Right cardiac atrium (tissue), 5 donors: ENCODE data around the gene DEPP1. TPM values are rescaled to one million over a fixed set of nuclear protein-coding genes. Genes with fewer than 3 reads are reported as not detected.

Source experiments
- ATAC-seq, 2 donors: fragments of 200-7000 bp; cut with Tn5 transposase; one replicate each; pipeline versions ENCODE4 v1.8.0 to v1.9.1; 2020; ENCODE audit warnings: moderate library complexity in 2 of 2, mild to moderate bottlenecking in 1 of 2
- DNase-seq, 3 donors: peaks; one replicate each; pipeline ENCODE4 v3.0.0-alpha.2; 2020
- H3K27ac ChIP-seq: one replicate; pipeline ENCODE4 v1.5.1; 2013; ENCODE audit warnings: mild to moderate bottlenecking, low read length, control low read depth, moderate library complexity
- H3K27me3 ChIP-seq: one replicate; pipeline ENCODE4 v1.6.1; 2013; ENCODE audit not compliant: control insufficient read depth, insufficient read depth
- H3K4me1 ChIP-seq: one replicate; pipeline ENCODE4 v1.6.1; 2013; ENCODE audit warnings: low read length; ENCODE audit not compliant: control insufficient read depth, insufficient read depth
- H3K4me3 ChIP-seq: one replicate; pipeline ENCODE4 v1.5.1; 2013; ENCODE audit warnings: low read length, control low read depth
- H3K9me3 ChIP-seq: one replicate; pipeline ENCODE4 v1.6.1; 2013; ENCODE audit warnings: low read length; ENCODE audit not compliant: control insufficient read depth
- WGBS: extraction: QIAGEN DNeasy Blood & Tissue Kit; methylation state at CpG from one replicate; pipeline ENCODE4 v1.1.7; 2013; 5-methylcytosine and 5-hydroxymethylcytosine counted together
- intact Hi-C, 4 donors: fragments of 100-400 bp; cut with DNase I; formaldehyde crosslinking; loops; one replicate each; pipeline versions ENCODE4 v1.11.0 to v1.14.0; 2022 to 2023
- polyA plus RNA-seq: library from polyadenylated mRNA; stranded (reverse); fragments of 200-250 nt; gene quantifications from one replicate; pipeline ENCODE4 v1.2.3, GENCODE V29; 2013
- total RNA-seq, 4 donors: library from RNA; stranded (reverse); fragmentation: NEBNext Ultra II Directional; extraction: Animal tissue kit (Norgen Biotek cat#: 25700); gene quantifications; one replicate each; pipeline ENCODE4 v1.2.1, GENCODE V29; 2021
- donor health status: healthy with polysubstance abuse.
- donor health status: DM: no; HTN: yes; CAD: no.
- donor health status: DM: no; HTN: no; CAD: no.
- donor health status: DM: no; HTN: yes; CAD: no; lungs with severe emphysema.
- donor health status: DM: yes; HTN: yes; CAD: no.

Gene DEPP1
- total and polyA plus RNA-seq, 5 donors, result 18.8 to 43.8 (median 28.0) TPM

DNA sequence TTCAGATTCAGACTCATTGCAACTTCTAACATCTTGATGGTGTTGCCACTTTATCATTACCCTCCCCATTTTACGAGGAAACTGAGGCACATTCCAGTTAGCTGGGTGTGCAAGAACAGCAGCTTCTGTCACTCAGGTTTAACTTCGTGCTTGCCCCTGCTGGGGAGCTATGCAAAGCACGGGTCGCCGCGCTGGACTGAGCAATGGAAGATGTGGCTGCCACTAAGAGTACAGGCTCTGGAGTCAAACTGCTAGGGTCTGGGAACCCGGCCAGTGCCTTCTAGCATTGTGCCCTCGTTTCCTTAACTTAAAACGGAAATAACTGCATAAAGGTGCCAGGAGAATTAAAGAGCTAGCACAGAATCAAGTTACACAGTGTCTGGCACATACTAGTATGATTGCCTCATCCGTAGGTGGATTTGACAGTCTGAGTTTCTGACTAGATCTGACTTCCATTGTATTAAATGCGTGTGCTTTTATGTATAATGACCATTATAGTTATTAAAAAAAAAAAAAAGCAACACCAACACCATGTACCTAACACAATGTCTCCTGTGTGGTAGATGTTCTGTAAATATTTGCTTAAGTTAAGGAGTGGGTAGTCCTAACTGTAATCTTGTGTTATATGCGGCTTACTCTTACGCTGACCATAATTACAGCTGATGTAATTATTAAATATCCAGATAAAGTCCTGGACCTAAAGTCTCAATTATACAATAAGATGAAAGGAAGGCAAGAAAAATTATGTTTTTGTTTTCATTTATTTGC lies 23.0 kb upstream of the DEPP1 start:
- Histone ChIP-seq H3K9me3 (no peaks in the 10 kb centered on the region), H3K4me3 (peak overlapping the region; percentile 85), H3K4me1 (peaks cover 12% of the 10 kb centered on the region), H3K27ac (peak overlapping the region; percentile 98), H3K27me3 (no peaks in the 10 kb centered on the region)
- intact Hi-C loops, result no loop called here
- ATAC-seq, result peak; percentile 57 to 59
- DNase-seq, result peak; percentile 72 to 92 (median 87)
- 7% methylated on average over 13 of the region's 13 CpGs for WGBS

DNA sequence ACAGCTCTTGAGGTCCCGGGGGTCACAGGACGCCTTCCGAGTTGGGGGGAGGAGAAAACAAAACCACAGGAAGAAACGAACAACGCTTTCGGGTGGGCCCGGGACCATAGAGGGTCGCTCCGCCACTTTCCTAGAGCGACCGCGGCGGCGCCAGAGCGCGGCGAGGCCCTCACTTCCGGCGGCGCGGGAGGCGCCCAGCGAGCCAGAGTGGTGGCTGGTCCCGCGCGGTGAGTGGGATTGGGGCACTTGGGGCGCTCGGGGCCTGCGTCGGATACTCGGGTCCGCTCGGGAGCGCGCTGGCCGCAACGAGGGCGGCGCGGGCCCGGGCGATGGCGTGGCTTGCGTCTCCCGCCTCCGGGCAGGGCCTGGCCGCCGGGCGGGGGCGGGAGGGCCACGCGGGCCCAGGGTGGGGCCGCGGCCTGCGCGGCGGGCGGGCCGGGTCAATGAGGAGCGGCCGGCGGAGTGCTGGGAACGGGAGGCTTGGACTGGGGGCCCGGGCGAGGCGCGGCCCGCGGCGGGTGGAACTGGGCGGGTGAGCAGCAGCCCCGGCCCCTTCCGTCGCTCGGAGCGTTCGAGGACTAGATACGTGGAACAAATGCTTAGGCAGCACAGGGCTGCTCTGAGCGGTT lies 22.3 kb upstream of the DEPP1 start, which contains the start of gene ZNF22:
TSS of gene ZNF22 (plus strand) at position 172 of the 629 bp plus-strand sequence. CDS start 2,446 bp downstream, outside the sequence.
- DNase-seq, result peak; percentile 73 to 91 (median 91)
- intact Hi-C loops, result no loop called here
- peaks cover 17% of the 10 kb centered on the region for H3K4me1 ChIP-seq

DNA sequence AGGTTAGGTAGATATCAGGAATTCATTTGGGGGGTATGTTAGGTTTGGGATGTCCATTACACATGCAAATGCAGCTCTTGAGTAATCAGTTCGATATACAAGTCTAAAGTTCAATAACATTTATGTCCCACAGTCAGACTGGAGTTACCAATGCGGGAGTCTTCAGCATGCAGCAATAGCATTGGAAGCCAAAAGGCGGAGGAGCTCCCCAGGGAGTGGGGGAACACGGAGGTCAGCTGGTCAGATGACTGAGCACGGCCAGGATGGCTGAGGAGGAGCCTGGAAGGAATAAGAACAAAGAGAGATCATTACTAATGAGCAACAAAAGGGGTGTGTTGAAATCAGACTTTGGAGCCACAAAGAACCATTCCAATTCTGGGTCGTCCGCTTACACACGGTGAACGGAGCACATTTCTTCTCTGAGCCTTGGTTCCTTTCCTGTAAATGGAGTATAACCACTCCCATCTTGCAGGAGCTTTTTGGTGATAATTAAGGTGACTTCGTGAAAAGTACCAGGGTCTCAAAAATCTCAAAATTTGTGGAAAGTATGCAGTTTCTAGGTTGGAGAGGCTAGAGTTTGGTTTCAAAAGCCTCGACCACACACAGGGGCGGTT lies 21.6 kb upstream of the DEPP1 start:
- peak overlapping the region; percentile 98 for H3K27ac ChIP-seq
- ATAC-seq, result peak; percentile 49 to 71
- intact Hi-C loops, result no loop called here
- H3K9me3 ChIP-seq, result no peaks in the 10 kb centered on the region
- H3K27me3 ChIP-seq, result no peaks in the 10 kb centered on the region
- peak overlapping the region; percentile 85 for H3K4me3 ChIP-seq
- peak; percentile 92 to 94 (median 93) for DNase-seq
- WGBS, result 28% methylated on average over 12 of the region's 12 CpGs
- H3K4me1 ChIP-seq, result peaks cover 17% of the 10 kb centered on the region

More for the DNA sequence above, 22.3 kb upstream of the DEPP1 start, which contains the start of gene ZNF22:
- Histone ChIP-seq H3K27me3 (no peaks in the 10 kb centered on the region), H3K27ac (peak within 1 kb of the TSS; percentile 98), H3K4me3 (peak within 1 kb of the TSS; percentile 85), H3K9me3 (no peaks in the 10 kb centered on the region)
- WGBS, result under 1% methylated on average over 79 of the region's 79 CpGs
- peak; percentile 73 to 74 for ATAC-seq

DNA sequence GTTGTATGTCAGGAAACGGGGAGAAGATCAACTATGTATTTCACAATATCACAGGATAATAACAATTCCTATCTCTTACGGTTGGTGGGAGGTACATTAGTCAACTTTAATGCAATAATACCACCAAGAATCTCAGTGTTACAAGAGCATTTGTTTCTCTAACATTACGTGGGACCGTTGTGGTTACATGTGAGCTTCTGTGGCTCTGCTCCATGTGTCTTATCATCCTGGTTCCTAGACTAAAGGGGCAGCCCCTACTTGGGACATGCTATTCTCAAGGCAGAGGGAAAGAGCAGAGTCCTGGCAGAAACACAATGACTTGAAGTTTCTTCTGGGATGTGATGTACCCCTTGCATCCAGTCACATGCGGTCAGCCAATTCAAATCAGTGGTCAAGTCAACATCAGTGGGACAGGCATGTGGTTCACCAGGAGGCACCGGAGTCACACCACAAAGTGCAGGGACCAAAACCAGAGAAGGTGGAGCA lies 19.6 kb upstream of the DEPP1 start:
- DNase-seq, result peak; percentile 22 to 46 (median 24)
- no peak overlapping the region for H3K4me3 ChIP-seq
- no peaks in the 10 kb centered on the region for H3K27me3 ChIP-seq
- intact Hi-C loops, result no loop called here
- peak in 1 of 2 donors; percentile 8 for ATAC-seq
- WGBS, result 51% methylated on average over 6 of the region's 6 CpGs
- peak overlapping the region; percentile 99 for H3K27ac ChIP-seq
- peaks cover 27% of the 10 kb centered on the region for H3K4me1 ChIP-seq
- H3K9me3 ChIP-seq, result no peaks in the 10 kb centered on the region

DNA sequence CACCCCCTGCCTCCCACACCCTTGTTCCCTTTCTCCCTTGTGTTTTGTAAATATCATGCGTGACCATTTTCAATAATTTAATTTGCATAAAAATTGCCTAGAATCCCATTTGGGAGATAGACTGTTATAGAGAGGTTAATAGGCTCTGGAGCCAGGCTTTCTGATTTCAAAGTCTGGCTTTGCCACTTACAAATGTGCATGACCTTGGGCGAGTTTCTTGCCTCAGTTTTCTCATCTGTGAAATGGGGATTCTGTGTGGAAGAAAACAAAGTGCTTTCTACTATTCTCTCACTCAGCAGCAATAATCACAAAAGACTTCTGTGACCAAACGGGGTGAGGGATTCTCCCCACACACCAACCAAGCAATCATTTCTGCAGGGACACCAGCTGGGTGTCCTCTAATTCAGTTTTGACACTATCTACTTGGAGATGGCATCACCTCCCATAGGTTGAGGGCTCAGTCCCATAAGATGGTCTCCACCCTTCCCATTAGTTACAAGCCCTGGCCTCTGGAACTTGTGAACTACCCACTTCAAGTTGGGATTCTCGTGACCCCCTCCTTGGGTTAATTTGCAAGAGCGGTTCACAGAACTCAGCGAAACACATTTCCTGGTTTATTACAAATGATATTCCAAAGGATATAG lies 18.6 kb upstream of the DEPP1 start:
- peaks cover 30% of the 10 kb centered on the region for H3K4me1 ChIP-seq
- 82% methylated on average over 6 of the region's 6 CpGs for WGBS

DNA sequence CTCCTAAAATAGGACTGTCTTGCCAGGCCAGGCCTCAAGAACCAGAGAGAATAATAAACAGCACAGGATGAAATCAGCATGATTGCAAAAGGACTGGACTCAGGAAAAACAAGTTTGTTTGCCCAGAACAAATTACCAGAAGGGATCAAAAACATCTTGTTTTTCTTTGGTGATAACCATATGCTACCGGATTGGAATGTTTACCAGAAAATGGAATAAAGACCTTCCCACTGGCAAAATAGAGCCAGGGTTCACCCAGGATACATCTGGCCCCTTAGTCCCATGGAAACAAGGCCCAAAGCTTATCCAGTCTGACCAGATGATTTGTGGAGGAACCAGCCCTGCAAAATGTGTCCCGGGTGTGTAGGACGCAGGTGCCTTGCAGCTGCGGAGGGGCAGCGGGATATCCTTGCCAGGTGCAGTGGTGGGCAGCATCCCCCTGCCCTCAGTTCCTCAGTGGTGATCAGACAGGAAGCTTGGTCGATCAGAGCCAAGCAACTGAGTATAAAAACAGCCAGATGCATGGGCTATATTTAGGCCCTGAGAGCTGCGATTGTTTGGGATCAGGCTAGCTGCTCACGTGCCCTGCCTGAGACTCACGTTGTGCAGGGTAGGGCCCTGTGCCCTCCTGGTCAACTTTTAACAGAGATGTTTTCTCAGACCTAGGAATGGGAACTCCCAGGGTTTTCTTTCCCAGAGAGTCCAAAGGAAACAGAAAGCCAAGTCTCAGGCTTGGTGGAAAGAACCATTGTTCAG lies 17.5 kb upstream of the DEPP1 start:
- Histone ChIP-seq H3K9me3 (no peaks in the 10 kb centered on the region), H3K4me1 (peaks cover 34% of the 10 kb centered on the region), H3K27ac (peak overlapping the region; percentile 99), H3K27me3 (no peaks in the 10 kb centered on the region), H3K4me3 (no peak overlapping the region)
- ATAC-seq (peak; percentile 66 to 72), DNase-seq (peak; percentile 62 to 87 (median 82))
- intact Hi-C loops, result loop anchor here in 1 of 4 donors (2.0 kb wide), 1 partner anchor 15 kb away; no protein-coding TSS in a partner anchor
- 6% methylated on average over 9 of the region's 9 CpGs for WGBS

More for the DNA sequence above, 18.6 kb upstream of the DEPP1 start:
- DNase-seq (no peak), ATAC-seq (no peak)
- Histone ChIP-seq H3K4me3 (no peak overlapping the region), H3K27me3 (no peaks in the 10 kb centered on the region), H3K9me3 (no peaks in the 10 kb centered on the region), H3K27ac (peak overlapping the region; percentile 99)
- intact Hi-C loops, result loop anchor here in 1 of 4 donors (2.0 kb wide), 1 partner anchor 16 kb away; no protein-coding TSS in a partner anchor

DNA sequence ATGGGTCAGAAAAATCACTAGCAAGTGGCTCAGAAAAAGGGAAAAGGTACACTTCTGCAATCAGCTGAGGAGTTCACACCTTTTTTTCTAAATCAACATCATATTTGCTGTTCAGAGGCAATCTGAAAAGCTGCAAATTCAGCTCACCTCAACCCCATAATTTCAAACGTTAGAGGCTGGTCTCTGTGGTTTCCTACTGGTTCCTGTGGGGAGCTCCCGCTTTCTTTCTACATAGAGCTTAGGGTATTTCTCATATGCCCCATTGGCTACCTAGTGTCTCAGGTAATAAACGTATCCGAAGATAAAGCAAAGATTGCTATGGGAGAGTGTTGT lies 16.9 kb upstream of the DEPP1 start:
- Histone ChIP-seq H3K9me3 (no peaks in the 10 kb centered on the region), H3K27ac (peak overlapping the region; percentile 79), H3K27me3 (no peaks in the 10 kb centered on the region), H3K4me1 (peaks cover 34% of the 10 kb centered on the region), H3K4me3 (no peak overlapping the region)
- ATAC-seq (no peak), DNase-seq (no peak)
- 25% methylated on average over 4 of the region's 4 CpGs for WGBS
- intact Hi-C loops, result no loop called here

DNA sequence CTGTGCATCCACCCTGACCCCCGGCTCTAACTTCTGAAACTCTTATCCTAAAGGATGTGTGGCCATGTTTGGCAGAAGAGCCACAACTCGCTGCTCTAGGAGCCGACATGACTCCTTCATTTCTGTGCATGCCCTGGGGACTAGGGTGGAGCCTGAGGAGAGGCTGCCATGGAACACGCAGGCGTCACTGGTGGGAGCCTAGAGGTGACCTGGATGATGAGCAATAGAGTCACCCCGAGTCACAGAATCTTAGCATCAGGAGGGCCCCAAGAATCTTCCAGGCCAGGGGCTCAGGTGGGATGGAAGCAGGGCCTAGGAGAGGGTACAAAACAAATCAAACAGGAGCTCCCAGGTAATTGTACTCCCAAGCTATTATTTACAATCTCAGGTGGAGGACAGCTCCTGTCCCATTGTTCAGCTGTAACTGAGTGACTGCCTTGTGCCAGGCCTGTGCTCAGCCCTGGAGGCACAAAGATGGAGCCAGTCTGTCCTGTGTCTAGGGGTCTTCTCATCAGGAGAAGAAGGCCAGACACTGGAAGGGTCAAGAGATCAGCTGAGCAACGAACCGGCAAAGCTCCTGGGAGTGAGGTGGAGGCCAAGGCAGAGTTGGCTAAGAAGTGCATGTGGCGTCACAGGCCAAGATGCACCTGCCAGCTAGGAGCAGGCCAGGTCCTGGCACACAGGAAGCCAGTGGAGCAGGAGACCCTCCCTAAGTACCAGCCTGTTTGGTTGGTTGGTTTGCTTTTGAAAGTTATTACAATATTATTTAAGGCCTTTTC lies 16.3 kb upstream of the DEPP1 start:
- Histone ChIP-seq H3K4me1 (peaks cover 36% of the 10 kb centered on the region), H3K27ac (peak overlapping the region; percentile 77), H3K4me3 (no peak overlapping the region), H3K9me3 (no peaks in the 10 kb centered on the region), H3K27me3 (no peaks in the 10 kb centered on the region)
- DNase-seq, result peak in 2 of 3 donors; percentile 57 to 74
- WGBS, result 66% methylated on average over 9 of the region's 9 CpGs
- no peak for ATAC-seq
- intact Hi-C loops, result no loop called here

DNA sequence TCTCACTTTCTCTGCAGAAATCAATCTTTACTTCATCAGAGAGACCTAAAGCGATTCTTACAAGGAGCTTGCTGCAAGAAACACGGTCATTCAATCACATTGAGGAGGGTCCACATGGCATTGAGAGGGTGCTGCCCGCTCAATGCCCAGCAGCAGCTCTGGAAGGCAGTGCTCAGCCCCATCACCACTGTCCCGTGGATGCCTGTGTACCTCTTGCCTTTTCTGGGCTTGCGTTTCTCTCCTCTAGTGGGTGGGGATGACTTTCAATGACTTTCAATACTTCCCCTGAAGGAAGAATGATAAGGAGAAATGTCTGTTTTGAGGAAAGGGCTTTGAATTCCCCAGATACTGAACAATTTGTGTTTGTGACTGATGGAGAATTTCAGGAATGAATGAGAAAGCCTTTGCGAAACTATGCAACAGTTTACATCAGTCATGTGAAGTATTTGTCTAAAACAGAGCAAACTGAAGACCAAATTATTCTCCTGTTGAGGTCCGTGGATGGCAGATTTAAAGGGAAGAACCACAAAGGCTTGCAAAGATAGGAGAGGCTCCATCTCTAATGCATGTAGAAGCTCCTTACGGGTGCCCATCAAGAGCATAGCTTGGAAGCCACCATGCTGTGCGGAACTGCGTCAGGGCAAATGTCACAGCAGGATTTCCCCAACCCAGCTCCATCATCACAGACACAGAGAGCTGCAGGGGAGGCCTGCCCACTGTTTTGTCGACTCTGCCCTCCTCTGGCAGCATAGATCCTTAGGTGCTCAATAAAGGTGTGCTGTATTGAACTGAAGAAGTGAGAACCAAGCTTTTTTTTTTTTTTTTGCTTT lies 15.5 kb upstream of the DEPP1 start:
- WGBS, result 78% methylated on average over 11 of the region's 11 CpGs
- intact Hi-C loops, result no loop called here
- no peak for ATAC-seq
- Histone ChIP-seq H3K27ac (peak overlapping the region; percentile 77), H3K9me3 (no peaks in the 10 kb centered on the region), H3K27me3 (no peaks in the 10 kb centered on the region), H3K4me3 (no peak overlapping the region), H3K4me1 (peaks cover 36% of the 10 kb centered on the region)
- DNase-seq, result no peak
